Liver (tissue), 3 donors: ENCODE data around the gene WDFY3.

Experiments used
- EGR1 ChIP-seq, 2 donors: IDR thresholded peaks; 2 replicates each; pipeline ENCODE4 v1.6.1; 2016 to 2018; ENCODE audit warnings: antibody characterized with exemption in 2 of 2, low read depth in 2 of 2
- FOXA1 ChIP-seq: IDR thresholded peaks from 2 replicates; pipeline ENCODE4 v1.6.1; 2016; ENCODE audit warnings: antibody characterized with exemption
- FOXA2 ChIP-seq: IDR thresholded peaks from 2 replicates; pipeline ENCODE4 v1.6.1; 2016; ENCODE audit warnings: antibody characterized with exemption
- JUND ChIP-seq, 2 donors: IDR thresholded peaks; 2 replicates each; pipeline ENCODE4 v1.6.1; 2016; ENCODE audit warnings: antibody characterized with exemption in 2 of 2
- MAX ChIP-seq: IDR thresholded peaks from 2 replicates; pipeline ENCODE4 v1.6.1; 2016; ENCODE audit warnings: antibody characterized with exemption
- RAD21 ChIP-seq, 2 donors: IDR thresholded peaks; 2 replicates each; pipeline ENCODE4 v1.6.1; 2016; ENCODE audit warnings: antibody characterized with exemption in 2 of 2, mild to moderate bottlenecking in 2 of 2
- REST ChIP-seq: IDR thresholded peaks from 2 replicates; pipeline ENCODE4 v1.6.1; 2016; ENCODE audit warnings: antibody characterized with exemption, mild to moderate bottlenecking
- SP1 ChIP-seq: IDR thresholded peaks from 2 replicates; pipeline ENCODE4 v1.6.1; 2018; ENCODE audit warnings: antibody characterized with exemption, mild to moderate bottlenecking
- TAF1 ChIP-seq: conservative IDR thresholded peaks from 2 replicates; pipeline ENCODE4 v1.6.1; 2016; ENCODE audit warnings: antibody characterized with exemption, mild to moderate bottlenecking
- ZBTB33 ChIP-seq: IDR thresholded peaks from 2 replicates; pipeline ENCODE4 v1.6.1; 2016; ENCODE audit warnings: antibody characterized with exemption
- TF ChIP-seq, protein P1 (sequence below): fragments of 150-350 bp; IDR thresholded peaks from 2 replicates; pipeline ENCODE4 v1.5.1; 2017; ENCODE audit warnings: improper control_type of control experiment, low read depth, low read length; ENCODE audit not compliant: missing input control
- donor health status: healthy.
- donor health status: healthy.

DNA sequence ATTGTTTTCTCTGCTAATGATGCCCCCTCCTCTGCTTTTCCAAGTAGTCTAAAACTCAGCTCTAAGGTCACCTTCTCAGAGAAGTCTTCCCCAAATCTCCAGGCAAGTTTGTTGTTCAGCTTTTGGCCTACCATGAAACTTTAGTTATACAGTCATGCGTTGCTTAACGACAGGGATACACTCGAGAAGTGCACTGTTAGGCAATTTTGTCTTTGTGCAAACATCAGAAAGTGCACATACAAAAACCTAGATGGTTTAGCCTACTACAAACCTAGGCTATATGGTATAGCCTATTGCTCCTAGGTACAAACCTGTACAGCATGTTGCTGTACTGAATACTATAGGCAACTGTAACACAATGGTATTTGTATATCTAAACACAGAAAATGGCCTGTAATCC is 91.9 kb downstream of the WDFY3 start:
- TF ChIP-seq, protein P1, sequence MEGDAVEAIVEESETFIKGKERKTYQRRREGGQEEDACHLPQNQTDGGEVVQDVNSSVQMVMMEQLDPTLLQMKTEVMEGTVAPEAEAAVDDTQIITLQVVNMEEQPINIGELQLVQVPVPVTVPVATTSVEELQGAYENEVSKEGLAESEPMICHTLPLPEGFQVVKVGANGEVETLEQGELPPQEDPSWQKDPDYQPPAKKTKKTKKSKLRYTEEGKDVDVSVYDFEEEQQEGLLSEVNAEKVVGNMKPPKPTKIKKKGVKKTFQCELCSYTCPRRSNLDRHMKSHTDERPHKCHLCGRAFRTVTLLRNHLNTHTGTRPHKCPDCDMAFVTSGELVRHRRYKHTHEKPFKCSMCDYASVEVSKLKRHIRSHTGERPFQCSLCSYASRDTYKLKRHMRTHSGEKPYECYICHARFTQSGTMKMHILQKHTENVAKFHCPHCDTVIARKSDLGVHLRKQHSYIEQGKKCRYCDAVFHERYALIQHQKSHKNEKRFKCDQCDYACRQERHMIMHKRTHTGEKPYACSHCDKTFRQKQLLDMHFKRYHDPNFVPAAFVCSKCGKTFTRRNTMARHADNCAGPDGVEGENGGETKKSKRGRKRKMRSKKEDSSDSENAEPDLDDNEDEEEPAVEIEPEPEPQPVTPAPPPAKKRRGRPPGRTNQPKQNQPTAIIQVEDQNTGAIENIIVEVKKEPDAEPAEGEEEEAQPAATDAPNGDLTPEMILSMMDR, result no peak
- no peak for TF ChIP-seq RAD21 (IDR thresholded peaks at IDR 0.05)
- no peak for TF ChIP-seq FOXA1
- no peak for TF ChIP-seq FOXA2
- no peak for TF ChIP-seq SP1
- TF ChIP-seq MAX, result no peak
- TF ChIP-seq JUND (IDR thresholded peaks at IDR 0.05), result no peak
- TF ChIP-seq REST, result no peak
- TF ChIP-seq EGR1 (IDR thresholded peaks at IDR 0.05; ENCODE audit: low read depth in 2 of 2), result no peak
- no peak for TF ChIP-seq ZBTB33
- no peak for TF ChIP-seq TAF1
